SK-N-SH treated with all-trans-retinoic acid at 6 μM for 48 hours (cell line): ENCODE measurements around the gene VWDE.

Experiments
- ARNTL ChIP-seq: fragments of 450-650 bp; formaldehyde crosslinking; IDR thresholded peaks from 2 replicates; pipeline ENCODE4 v1.5.0; 2020; ENCODE audit warnings: low read depth, mild to moderate bottlenecking, moderate library complexity, borderline replicate concordance
- BACH2 ChIP-seq: fragments of 250-450 bp; sonication (Bioruptor Pico); IDR thresholded peaks from 2 replicates; pipeline ENCODE4 v1.9.0; 2021; ENCODE audit warnings: mild to moderate bottlenecking, borderline replicate concordance
- RARB ChIP-seq: fragments of 250-450 bp; sonication (Bioruptor Pico); IDR thresholded peaks from 2 replicates; pipeline ENCODE4 v1.8.0; 2021; ENCODE audit warnings: mild to moderate bottlenecking, moderate library complexity
- ZFP3 ChIP-seq: fragments of 250-450 bp; sonication (Bioruptor Pico); IDR thresholded peaks from 2 replicates; pipeline ENCODE4 v1.5.0; 2020; ENCODE audit warnings: mild to moderate bottlenecking, moderate library complexity

DNA sequence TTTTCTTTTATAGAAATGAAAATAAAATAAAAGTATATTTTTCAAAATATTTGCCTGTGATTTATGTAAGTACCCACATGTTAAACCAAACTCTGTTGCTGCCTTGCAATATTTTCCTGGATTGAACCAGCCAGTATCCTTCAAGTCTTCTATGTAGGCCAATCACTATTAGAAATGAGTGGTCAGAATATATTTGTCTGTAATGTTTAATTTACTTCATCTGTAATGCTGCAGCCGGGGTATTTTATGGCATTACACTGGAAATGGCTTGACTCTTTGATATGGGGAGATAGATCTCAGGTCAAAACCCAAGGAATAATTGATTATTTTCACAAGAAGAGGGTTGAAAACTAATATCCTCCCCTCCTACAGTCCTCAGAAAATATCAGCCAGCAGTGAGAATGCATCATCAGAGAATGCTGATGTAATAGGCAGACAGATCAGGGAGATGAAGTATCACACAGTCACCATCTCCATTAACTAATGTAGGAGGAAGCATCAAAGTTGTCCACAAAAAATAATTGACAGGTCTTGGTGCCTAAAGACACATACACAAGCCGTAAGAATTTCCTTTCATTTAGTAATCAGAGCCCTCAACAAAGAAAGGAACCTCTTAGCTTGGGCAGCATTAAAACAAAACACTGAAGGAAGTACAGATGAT is 82.5 kb downstream of the VWDE start:
- TF ChIP-seq ZFP3 (CRISPR knock-in tag): no peak
- no peak for TF ChIP-seq BACH2 (CRISPR knock-in tag)
- no peak for TF ChIP-seq ARNTL (CRISPR knock-in tag)
- TF ChIP-seq RARB (CRISPR knock-in tag): no peak
